ENCODE data around the gene GARNL3.

The GARNL3 gene

DNA sequence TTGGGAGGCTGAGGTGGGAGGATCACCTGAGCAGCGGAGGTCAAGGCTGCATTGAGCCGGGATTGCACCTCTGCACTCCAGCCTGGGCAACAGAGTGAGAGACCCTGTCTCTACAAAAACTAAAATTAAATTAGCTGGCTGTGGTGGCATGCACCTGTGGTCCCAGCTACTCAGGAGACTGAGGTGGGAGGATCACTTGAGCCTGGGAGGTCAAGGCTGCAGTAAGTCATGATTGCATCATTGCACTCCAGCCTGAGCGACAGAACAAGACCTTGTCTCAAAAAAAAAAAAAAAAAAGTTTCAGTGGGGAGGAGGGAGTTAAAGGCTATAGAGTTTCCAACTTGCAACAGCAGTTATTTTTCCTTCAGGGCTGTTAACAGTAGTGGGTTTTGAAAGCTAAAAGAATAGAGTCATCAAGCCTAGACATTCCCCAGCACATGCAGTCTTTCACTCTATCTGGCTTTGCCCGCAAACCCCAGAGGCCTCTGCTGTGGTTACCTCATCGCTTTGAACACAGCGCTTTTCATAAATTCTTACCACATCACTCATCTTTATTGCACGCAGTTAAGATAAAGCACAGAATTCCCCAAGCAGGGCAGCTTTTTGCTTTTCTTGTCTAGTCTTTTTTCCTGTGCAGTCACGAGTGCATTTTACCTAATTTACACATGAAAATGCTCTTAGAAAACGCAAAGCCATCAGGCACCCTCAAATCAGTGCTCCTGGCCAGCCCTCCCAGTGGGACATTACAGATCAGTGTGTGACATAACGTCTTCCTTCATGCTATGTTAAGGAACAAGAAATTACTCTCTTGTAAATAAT lies 123.7 kb downstream of the GARNL3 start:
- peak; percentile 70 for DNase-seq (ENCODE audit: low read depth)

- DNase-seq (ENCODE audit: low read depth), result no peak
Observed at GRCh38 chr9:127388856-127389238, 124.3 kb downstream of the GARNL3 start.

- DNase-seq (ENCODE audit: low read depth), result no peak
Observed at GRCh38 chr9:127389381-127390247, 125.0 kb downstream of the GARNL3 start.

- no peak for DNase-seq (ENCODE audit: low read depth)
Observed at GRCh38 chr9:127390248-127390545, 125.6 kb downstream of the GARNL3 start.

GRCh38 chr9:127390563-127390962 lies 126.0 kb downstream of the GARNL3 start:
- no peak for DNase-seq (ENCODE audit: low read depth)

DNA sequence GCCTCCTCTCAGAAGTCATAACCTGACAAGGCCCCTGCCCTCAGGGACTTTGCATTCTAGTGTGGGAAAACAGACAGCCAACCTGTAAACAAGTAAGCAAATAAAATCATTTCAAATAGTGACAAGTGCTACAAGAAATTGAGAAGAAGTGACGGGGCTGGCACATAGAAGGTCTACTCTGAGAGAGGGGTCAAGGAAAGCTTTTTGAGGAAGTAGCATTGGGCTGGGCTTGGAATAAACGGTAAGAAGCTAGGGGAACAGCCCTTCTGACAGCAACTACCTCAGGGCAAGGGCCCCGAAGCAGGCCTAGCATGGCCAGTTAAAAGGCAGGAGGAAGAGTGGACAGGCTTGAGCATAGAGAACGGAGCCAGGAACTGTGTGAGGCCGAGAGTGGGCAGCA lies 127.6 kb downstream of the GARNL3 start:
- DNase-seq (ENCODE audit: low read depth), result no peak

DNA sequence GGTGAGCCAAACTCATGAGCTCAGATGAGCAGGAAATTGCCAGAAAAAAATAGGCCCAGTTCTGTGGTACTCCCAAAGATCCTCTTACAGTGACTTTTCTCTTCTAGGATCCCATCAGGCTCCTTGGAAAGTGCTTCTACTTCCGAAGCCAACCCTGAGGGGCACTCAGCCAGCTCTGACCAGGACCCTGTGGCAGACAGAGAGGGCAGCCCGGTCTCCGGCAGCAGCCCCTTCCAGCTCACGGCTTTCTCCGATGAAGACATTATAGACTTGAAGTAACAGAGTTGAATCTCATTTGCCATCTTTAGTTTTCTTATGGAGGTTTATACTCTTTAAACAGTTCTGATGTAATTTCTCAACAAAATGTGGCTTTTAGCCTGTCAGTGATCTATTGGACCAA lies 128.4 kb downstream of the GARNL3 start:
- DNase-seq (ENCODE audit: low read depth), result no peak

DNA sequence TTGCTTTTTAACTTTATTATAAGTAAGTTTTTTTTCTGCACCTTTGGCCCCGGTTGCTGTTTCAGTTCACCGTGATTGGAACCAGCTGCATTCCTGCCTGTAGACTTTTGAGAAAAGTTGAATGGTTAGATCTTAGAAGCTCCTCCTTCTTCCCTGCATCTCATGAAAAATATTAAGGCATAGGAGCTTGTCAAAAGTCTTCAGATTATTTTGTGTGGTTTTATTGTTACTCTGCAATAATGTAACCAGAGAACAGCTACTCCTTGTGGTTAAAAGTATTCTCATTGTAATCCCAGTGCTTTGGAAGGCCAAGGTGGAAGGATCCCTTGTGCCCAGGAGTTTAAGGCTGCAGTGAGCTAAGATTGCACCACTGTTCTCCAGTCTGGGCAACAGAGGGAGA lies 129.1 kb downstream of the GARNL3 start:
- DNase-seq (ENCODE audit: low read depth), result no peak

GRCh38 chr9:127395497-127396252 lies 131.1 kb downstream of the GARNL3 start:
- DNase-seq (ENCODE audit: low read depth), result no peak

GRCh38 chr9:127396253-127396807 lies 131.8 kb downstream of the GARNL3 start:
- no peak for DNase-seq (ENCODE audit: low read depth)

GRCh38 chr9:127396808-127397645 lies 132.5 kb downstream of the GARNL3 start, which contains the start of gene SLC2A8:
Gene SLC2A8 (plus strand): TSS chr9:127397169. CDS start chr9:127397231, 62 bp downstream.
- DNase-seq (ENCODE audit: low read depth), result peak; percentile 89

DNA sequence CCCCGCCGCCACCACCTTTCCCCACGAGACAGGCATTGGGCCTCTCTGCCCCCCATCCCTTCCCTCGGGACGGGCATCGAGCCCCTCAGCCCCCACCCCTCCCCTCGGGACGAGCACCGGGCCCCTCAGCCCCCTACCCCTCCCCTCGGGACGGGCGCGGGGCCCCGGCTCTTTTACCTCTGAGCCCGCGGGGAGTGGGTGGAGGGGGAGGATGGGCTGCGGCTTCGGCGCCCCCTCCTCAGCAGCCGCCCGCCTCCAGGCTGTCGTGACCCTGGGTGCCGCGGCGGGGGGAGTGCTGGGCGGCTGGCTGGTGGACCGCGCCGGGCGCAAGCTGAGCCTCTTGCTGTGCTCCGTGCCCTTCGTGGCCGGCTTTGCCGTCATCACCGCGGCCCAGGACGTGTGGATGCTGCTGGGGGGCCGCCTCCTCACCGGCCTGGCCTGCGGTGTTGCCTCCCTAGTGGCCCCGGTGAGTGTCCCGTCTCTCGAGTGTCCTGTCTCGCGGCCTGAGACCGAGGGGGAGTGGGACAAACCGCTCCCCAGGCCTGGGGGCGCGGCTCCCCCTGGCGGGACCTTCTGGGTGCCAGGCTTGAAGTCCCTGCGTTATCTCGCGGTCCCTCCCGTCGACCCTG lies 133.2 kb downstream of the GARNL3 start:
- DNase-seq (ENCODE audit: low read depth), result peak; percentile 23

DNA sequence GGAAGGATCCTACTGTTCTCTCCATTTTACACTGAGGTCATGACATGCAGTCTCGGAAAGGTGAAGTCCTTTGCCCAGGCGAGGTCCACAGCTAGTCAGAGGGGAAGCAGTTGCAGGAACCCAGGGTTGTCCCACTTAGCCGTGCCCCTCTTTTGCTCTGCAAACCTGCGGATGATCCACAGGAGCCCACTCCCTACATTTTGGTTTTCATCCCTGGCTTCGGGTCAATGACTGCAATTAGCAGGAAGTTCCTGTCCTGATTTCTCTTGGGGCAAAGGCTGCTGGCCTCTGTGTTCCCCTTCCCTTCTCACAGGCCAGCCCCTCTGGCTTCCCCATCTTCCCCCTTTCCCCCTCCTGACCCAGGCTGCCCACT lies 133.7 kb downstream of the GARNL3 start:
- no peak for DNase-seq (ENCODE audit: low read depth)

DNA sequence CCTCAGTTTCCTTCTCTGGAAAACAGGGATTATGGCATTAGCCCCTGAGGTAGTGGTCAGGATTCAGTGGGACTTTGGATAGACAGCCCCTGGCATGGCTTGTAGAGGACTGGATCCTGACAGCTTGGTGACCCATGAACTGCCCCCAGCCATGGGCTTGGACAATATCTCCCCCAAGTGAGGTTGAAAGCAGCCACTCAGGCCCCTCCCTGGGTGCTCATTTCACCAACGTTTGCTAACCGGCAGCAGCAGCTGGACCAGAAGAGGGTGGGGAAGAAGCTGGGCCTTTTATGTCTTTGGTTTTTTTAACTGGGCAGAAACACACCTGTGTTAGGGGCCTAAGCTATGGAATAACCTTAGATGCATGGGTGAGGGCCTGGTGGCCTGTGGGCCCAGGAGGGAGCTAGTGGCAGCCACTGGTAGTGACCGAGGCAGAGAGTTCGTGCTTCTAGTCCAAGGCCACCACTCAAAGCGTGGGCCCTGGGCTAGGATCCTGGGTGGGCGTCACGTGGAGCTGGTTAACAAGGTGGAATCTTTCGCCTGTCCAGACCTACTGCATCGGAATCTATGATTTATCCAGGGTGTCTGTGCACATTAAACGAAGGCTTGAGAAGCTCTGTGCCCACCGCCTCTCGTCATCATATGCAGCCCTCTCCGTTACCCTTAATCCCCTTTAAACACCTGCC lies 134.3 kb downstream of the GARNL3 start:
- DNase-seq (ENCODE audit: low read depth), result no peak

DNA sequence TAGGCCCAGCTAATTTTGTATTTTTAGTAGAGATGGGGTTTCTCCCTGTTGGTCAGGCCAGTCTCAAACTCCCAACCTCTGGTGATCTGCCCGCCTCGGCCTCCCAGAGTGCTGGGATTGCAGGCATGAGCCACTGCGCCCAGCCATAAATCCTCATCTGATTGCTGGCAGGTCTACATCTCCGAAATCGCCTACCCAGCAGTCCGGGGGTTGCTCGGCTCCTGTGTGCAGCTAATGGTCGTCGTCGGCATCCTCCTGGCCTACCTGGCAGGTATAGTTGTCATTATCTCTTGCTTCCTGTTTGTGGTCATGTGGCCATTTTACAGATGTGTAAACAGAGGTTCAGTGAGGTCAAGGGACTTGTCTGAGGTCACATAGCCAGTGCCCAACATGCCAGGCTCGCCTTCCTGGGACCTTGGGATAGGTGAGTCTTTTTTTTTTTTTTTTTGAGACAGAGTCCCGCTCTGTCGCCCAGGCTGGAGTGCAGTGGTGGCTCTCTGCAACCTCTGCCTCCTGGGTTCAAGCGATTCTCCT lies 135.2 kb downstream of the GARNL3 start:
- no peak for DNase-seq (ENCODE audit: low read depth)

- DNase-seq (ENCODE audit: low read depth), result no peak
Observed at GRCh38 chr9:127402401-127403090, 138.0 kb downstream of the GARNL3 start.

GRCh38 chr9:127403507-127404192 lies 139.1 kb downstream of the GARNL3 start:
- DNase-seq (ENCODE audit: low read depth), result no peak

GRCh38 chr9:127404631-127405030 lies 140.1 kb downstream of the GARNL3 start:
- DNase-seq (ENCODE audit: low read depth), result no peak

Data from activated T-helper 9 cell treated with anti-CD3 and anti-CD28 coated beads, Interleukin-2, amount 50 U/mL, for 16 hours (primary cell).